ENCODE data around the gene TFG. TPM values are rescaled to one million over a fixed set of nuclear protein-coding genes. Genes with fewer than 3 reads are reported as not detected.

TFG gene
- total and polyA plus RNA-seq, 8 donors = 15.8 to 90.9 (median 53.5) TPM

DNA sequence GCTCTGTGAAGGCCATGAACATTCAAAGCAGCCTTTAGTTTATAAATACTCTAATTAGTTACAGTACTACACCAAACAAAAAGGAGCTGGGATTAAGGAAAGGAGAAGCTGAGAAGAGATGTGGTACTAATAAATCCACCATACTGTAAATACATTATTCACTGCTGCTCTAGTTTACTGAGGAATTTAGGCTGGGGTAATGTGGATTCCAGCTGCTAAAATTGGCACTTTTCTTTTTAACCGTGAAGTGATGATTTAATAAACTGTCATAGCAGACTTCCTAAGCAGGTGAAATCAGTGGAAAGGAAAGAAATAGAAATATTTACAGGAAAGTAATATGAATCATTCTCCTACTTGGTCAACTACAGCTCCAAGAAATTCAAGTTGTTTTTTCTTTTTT lies 88.7 kb downstream of the TFG start:
- no peaks in the 10 kb centered on the region for H3K9me3 ChIP-seq
- H3K4me1 ChIP-seq = peaks cover 0 to 21% (median 5%) of the 10 kb centered on the region in 4 donors
- H3K4me3 ChIP-seq = no peak overlapping the region
- no peak overlapping the region for H3K27ac ChIP-seq
- intact Hi-C loops (cut with DNase I; ENCODE audit: low total_unique reads) = no loop called here
- whole genome bisulfite sequencing, 5 donors = 53 to 80% (median 71%) methylated on average over 1 of the region's 1 CpG
- no peaks in the 10 kb centered on the region for H3K27me3 ChIP-seq
- H3K36me3 ChIP-seq = no peaks in the 10 kb centered on the region
- peak in 1 of 2 donors; percentile 30 for DNase-seq
- TF ChIP-seq, protein P1, sequence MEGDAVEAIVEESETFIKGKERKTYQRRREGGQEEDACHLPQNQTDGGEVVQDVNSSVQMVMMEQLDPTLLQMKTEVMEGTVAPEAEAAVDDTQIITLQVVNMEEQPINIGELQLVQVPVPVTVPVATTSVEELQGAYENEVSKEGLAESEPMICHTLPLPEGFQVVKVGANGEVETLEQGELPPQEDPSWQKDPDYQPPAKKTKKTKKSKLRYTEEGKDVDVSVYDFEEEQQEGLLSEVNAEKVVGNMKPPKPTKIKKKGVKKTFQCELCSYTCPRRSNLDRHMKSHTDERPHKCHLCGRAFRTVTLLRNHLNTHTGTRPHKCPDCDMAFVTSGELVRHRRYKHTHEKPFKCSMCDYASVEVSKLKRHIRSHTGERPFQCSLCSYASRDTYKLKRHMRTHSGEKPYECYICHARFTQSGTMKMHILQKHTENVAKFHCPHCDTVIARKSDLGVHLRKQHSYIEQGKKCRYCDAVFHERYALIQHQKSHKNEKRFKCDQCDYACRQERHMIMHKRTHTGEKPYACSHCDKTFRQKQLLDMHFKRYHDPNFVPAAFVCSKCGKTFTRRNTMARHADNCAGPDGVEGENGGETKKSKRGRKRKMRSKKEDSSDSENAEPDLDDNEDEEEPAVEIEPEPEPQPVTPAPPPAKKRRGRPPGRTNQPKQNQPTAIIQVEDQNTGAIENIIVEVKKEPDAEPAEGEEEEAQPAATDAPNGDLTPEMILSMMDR (IDR thresholded peaks at IDR 0.05) = no peak

Other genes starting within 250 kb of the TFG start
- gene TMEM45A, start 216.9 kb upstream of the TFG start, total RNA-seq = 10 to 100 TPM in 1 of 5 donors, 1 to 10 TPM in 2, under 1 TPM in 1, not detected in 1; 0.72 to 20.2 (median 2.6) TPM
- gene TMEM45A, start 216.9 kb upstream of the TFG start, polyA plus RNA-seq = 1 to 10 TPM; 6.2 to 8.7 (median 7.6) TPM
- gene ADGRG7, start 99.9 kb upstream of the TFG start, total RNA-seq = 1 to 10 TPM in 1 of 5 donors, not detected in 4; 5.1 TPM
- not detected for gene ADGRG7, start 99.9 kb upstream of the TFG start, polyA plus RNA-seq

Data from stomach (tissue), 9 donors.